ENCODE measurements around the gene RBM33.

- TF ChIP-seq CTCF (IDR thresholded peaks at IDR 0.05) (no peak), POLR2AphosphoS5 (IDR thresholded peaks at IDR 0.05; ENCODE audit: low read depth, low read length) (no peak), TCF7L2 (IDR thresholded peaks at IDR 0.05; ENCODE audit: low read depth, low read length) (no peak), REST (IDR thresholded peaks at IDR 0.05; ENCODE audit: insufficient read depth in 1 of 2, low read depth in 2 of 2, low read length in 1 of 2) (no peak), SIN3A (IDR thresholded peaks at IDR 0.05; ENCODE audit: borderline replicate concordance, insufficient read depth, low read depth, low read length) (no peak)
These were observed 131.2 kb downstream of the RBM33 start for GRCh38 chr7:155775691-155776090.
